ENCODE measurements around the gene TCEANC. TPM values are rescaled to one million over a fixed set of nuclear protein-coding genes. Genes with fewer than 3 reads are reported as not detected.

TCEANC gene
- total and polyA plus RNA-seq, 2 experiments from 2014 or later, result 2.2 to 2.4 TPM

DNA sequence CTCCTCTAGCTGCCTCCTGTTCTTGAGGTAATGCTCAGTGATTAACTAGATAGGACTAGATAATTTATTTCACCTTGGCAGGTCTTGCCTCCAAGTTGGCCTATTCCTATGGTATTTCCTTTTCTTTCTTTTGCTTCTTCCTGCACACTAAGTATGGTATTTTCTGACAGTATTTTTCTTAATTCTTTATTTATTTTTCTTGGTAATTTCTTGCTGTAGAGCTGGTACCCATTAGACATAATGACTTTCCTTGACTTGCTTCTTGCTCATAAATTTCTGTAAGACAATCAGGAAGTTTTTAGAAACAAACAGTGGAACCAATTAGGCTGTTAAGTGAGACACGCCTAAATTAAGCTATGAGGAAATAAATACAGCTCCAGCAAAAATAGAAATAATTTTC, 45.5 kb downstream of the TCEANC start:
- H2AFZ ChIP-seq, result no peak overlapping the region
- in situ Hi-C loops (cut with MboI), result no loop called here
- no peak for TF ChIP-seq EZH2phosphoT487 (IDR thresholded peaks at IDR 0.05; ENCODE audit: insufficient read depth, low read depth)
- no peak for TF ChIP-seq EZH2 (IDR thresholded peaks at IDR 0.05; ENCODE audit: insufficient read depth, poor library complexity, severe bottlenecking)
- H3K27me3 ChIP-seq (replicated peaks; ENCODE audit: insufficient read depth), result no peaks in the 10 kb centered on the region
- H3K9me2 ChIP-seq (ENCODE audit: insufficient read depth), result no peaks in the 10 kb centered on the region
- H3K79me2 ChIP-seq (ENCODE audit: insufficient read depth), result peaks cover 100% of the 10 kb centered on the region
- peaks cover 7% of the 10 kb centered on the region; the same call in 1 of the 2 replicates for H4K20me1 ChIP-seq (ENCODE audit: insufficient read depth)
- no peak overlapping the region for H3K27ac ChIP-seq
- no peaks in the 10 kb centered on the region for H3K36me3 ChIP-seq (ENCODE audit: low read depth)
- H3K4me1 ChIP-seq (ENCODE audit: insufficient read depth), result peaks cover 39% of the 10 kb centered on the region
- H3K4me3 ChIP-seq, result no peak overlapping the region
- no peaks in the 10 kb centered on the region for H3F3A ChIP-seq (ENCODE audit: insufficient read depth)
- no peak overlapping the region for H3K9ac ChIP-seq
- DNase-seq, result no peak
- WGBS, 2 experiments (ENCODE audit: low coverage in 1 of 2, low lambda C conversion rate in 2 of 2, missing lambda C conversion rate in 2 of 2), result 16 to 50% methylated on average over 1 of the region's 1 CpG
- H3K4me2 ChIP-seq (ENCODE audit: unreplicated experiment), result no peak overlapping the region
- no peaks in the 10 kb centered on the region for H3K9me3 ChIP-seq (ENCODE audit: low read depth)

DNA sequence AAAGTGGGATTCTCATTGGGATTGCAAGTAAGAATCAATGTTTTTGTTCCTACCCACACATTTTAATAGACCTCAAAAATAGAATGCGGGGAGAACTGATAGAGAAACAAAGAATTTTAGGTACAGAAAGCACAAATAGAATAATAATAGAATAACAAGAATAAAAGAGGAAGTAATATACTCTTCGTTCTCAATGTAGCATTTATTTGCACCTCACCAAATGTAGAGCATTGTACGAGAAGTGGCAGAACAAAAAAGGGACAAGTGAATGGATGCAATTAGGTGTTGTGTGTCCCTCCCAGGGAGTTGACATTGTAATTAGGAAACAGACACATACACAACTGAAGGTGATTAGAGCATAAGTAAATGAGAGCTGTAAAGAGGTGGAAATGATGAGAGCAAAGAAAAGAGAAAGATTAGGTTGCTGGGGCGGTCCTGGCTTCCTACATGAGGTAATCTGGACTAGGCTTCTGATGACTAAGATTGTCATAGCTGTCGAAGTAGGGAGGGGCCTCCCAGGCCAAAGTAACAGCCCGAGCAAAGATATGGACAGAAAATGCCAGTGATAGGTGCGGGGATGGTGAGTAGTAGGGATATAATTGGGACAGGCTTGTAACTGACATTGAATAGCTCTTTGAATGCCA, 46.4 kb downstream of the TCEANC start:
- WGBS, 2 experiments (ENCODE audit: low coverage in 1 of 2, low lambda C conversion rate in 2 of 2, missing lambda C conversion rate in 2 of 2), result 31 to 38% methylated on average over 7 of the region's 7 CpGs
- in situ Hi-C loops (cut with MboI), result no loop called here
- peak; percentile 74 for DNase-seq

DNA sequence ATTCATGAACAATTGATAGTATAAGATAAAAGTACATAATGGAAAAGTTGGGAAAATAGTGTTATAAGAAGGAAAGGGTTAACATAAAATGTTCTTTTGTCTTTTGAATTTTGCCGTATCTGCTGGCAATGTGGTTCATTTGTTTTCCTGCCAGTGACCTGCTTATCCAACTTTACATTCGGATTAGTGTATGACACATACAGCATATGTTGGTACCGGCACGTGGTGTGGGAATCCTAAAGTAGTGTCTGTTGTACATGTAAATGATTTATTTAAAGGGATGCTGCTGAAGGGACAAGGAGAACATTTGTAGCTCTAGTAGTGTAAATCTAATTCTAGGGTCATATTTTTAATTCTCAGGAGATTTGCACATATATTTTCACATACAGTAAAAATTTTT, 47.4 kb downstream of the TCEANC start:
- peaks cover 34% of the 10 kb centered on the region for H3K4me1 ChIP-seq (ENCODE audit: insufficient read depth)
- H3K4me2 ChIP-seq (ENCODE audit: unreplicated experiment), result no peak overlapping the region
- no peak overlapping the region for H3K9ac ChIP-seq
- no peaks in the 10 kb centered on the region for H3K27me3 ChIP-seq (replicated peaks; ENCODE audit: insufficient read depth)
- no peaks in the 10 kb centered on the region for H3K36me3 ChIP-seq (ENCODE audit: low read depth)
- no peaks in the 10 kb centered on the region for H3K9me2 ChIP-seq (ENCODE audit: insufficient read depth)
- TF ChIP-seq EZH2phosphoT487 (IDR thresholded peaks at IDR 0.05; ENCODE audit: insufficient read depth, low read depth) (no peak), EZH2 (IDR thresholded peaks at IDR 0.05; ENCODE audit: insufficient read depth, poor library complexity, severe bottlenecking) (no peak)
- no peak overlapping the region for H3K27ac ChIP-seq
- in situ Hi-C loops (cut with MboI), result no loop called here
- H4K20me1 ChIP-seq (ENCODE audit: insufficient read depth), result peaks cover 4% of the 10 kb centered on the region; the same call in 1 of the 2 replicates
- no peak overlapping the region for H2AFZ ChIP-seq
- no peak for DNase-seq
- no peaks in the 10 kb centered on the region for H3F3A ChIP-seq (ENCODE audit: insufficient read depth)
- no peak overlapping the region for H3K4me3 ChIP-seq
- 54 to 60% methylated on average over 4 of the region's 4 CpGs for WGBS, 2 experiments (ENCODE audit: low coverage in 1 of 2, low lambda C conversion rate in 2 of 2, missing lambda C conversion rate in 2 of 2)
- H3K9me3 ChIP-seq (ENCODE audit: low read depth), result no peaks in the 10 kb centered on the region
- H3K79me2 ChIP-seq (ENCODE audit: insufficient read depth), result peaks cover 100% of the 10 kb centered on the region

More for the DNA sequence above, 46.4 kb downstream of the TCEANC start:
- no peaks in the 10 kb centered on the region for H3K9me3 ChIP-seq (ENCODE audit: low read depth)
- TF ChIP-seq EZH2phosphoT487 (IDR thresholded peaks at IDR 0.05; ENCODE audit: insufficient read depth, low read depth) (no peak), EZH2 (IDR thresholded peaks at IDR 0.05; ENCODE audit: insufficient read depth, poor library complexity, severe bottlenecking) (no peak)
- H3K4me1 ChIP-seq (ENCODE audit: insufficient read depth), result peaks cover 37% of the 10 kb centered on the region
- no peak overlapping the region for H3K9ac ChIP-seq
- H3K9me2 ChIP-seq (ENCODE audit: insufficient read depth), result no peaks in the 10 kb centered on the region
- H2AFZ ChIP-seq, result no peak overlapping the region
- no peaks in the 10 kb centered on the region for H3K27me3 ChIP-seq (replicated peaks; ENCODE audit: insufficient read depth)
- H4K20me1 ChIP-seq (ENCODE audit: insufficient read depth), result peaks cover 7% of the 10 kb centered on the region; the same call in 1 of the 2 replicates
- H3K36me3 ChIP-seq (ENCODE audit: low read depth), result no peaks in the 10 kb centered on the region
- peak overlapping the region; percentile 30; the same call in 1 of the 2 replicates for H3K27ac ChIP-seq
- H3K79me2 ChIP-seq (ENCODE audit: insufficient read depth), result peaks cover 100% of the 10 kb centered on the region
- H3K4me2 ChIP-seq (ENCODE audit: unreplicated experiment), result peak overlapping the region; percentile 78
- no peak overlapping the region for H3K4me3 ChIP-seq
- no peaks in the 10 kb centered on the region for H3F3A ChIP-seq (ENCODE audit: insufficient read depth)

DNA sequence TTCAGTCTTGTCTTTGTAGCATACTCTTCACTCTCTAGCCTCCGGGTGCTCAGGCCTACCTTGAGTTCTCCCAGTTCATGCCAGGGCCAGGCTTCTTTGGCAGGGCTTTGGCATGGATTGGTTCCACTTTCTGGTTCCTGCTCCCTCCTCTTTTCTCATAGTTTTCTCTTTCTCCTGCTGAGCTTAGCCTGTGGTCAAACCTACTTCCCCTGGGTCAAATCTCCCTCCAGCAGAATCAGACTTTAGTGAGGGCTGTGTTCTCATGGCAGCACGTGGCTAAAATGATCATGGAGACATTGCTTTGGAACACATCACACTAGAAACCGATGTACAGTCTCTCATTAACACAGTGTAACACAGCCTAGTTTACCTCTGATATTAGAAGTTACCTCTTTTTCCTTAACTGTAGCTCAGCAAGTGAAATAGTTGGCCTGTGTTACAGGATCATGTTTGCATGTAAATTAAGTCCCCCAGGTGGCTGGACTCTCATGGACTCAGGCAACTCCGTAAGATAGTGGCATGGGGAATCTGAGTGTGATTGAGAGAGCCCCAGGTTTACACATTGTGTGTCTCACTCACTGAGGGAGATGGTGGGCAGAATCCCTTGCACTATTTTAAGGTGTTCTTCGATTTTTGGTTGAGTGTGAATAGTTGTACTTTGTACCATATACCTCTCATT, 49.3 kb downstream of the TCEANC start:
- H3F3A ChIP-seq (ENCODE audit: insufficient read depth), result no peaks in the 10 kb centered on the region
- TF ChIP-seq EZH2phosphoT487 (IDR thresholded peaks at IDR 0.05; ENCODE audit: insufficient read depth, low read depth) (no peak), EZH2 (IDR thresholded peaks at IDR 0.05; ENCODE audit: insufficient read depth, poor library complexity, severe bottlenecking) (no peak)
- H3K4me3 ChIP-seq, result no peak overlapping the region
- H3K4me1 ChIP-seq (ENCODE audit: insufficient read depth), result peaks cover 32% of the 10 kb centered on the region
- WGBS, 2 experiments (ENCODE audit: low coverage in 1 of 2, low lambda C conversion rate in 2 of 2, missing lambda C conversion rate in 2 of 2), result 95 to 100% methylated on average over 5 of the region's 5 CpGs
- DNase-seq, result no peak
- in situ Hi-C loops (cut with MboI), result no loop called here
- no peaks in the 10 kb centered on the region for H3K27me3 ChIP-seq (replicated peaks; ENCODE audit: insufficient read depth)
- H3K36me3 ChIP-seq (ENCODE audit: low read depth), result no peaks in the 10 kb centered on the region
- peaks cover 97% of the 10 kb centered on the region for H3K79me2 ChIP-seq (ENCODE audit: insufficient read depth)
- H3K9me3 ChIP-seq (ENCODE audit: low read depth), result no peaks in the 10 kb centered on the region
- H3K9ac ChIP-seq, result no peak overlapping the region
- H3K9me2 ChIP-seq (ENCODE audit: insufficient read depth), result no peaks in the 10 kb centered on the region
- H4K20me1 ChIP-seq (ENCODE audit: insufficient read depth), result no peaks in the 10 kb centered on the region; the same call in 1 of the 2 replicates
- no peak overlapping the region for H2AFZ ChIP-seq
- H3K27ac ChIP-seq, result no peak overlapping the region
- no peak overlapping the region for H3K4me2 ChIP-seq (ENCODE audit: unreplicated experiment)

Measured in GM23248 (cell line).